Stimulated activated CD4-positive, alpha-beta T cell treated with anti-CD3 and anti-CD28 coated beads, Interleukin-4, amount 100 ng/mL, for 48 hours (primary cell): ENCODE data around the gene RPUSD4.
"Not testable (repeated sequence)": the region's sequence is repeated elsewhere in the genome, so short reads cannot be mapped to it uniquely, and the experiment has no call there.

Experiments
- DNase-seq, 2 donors: peaks; one replicate each; pipeline ENCODE4 v3.0.0-alpha.2; 2020; ENCODE audit warnings: low read depth in 2 of 2

Gene RPUSD4, protein sequence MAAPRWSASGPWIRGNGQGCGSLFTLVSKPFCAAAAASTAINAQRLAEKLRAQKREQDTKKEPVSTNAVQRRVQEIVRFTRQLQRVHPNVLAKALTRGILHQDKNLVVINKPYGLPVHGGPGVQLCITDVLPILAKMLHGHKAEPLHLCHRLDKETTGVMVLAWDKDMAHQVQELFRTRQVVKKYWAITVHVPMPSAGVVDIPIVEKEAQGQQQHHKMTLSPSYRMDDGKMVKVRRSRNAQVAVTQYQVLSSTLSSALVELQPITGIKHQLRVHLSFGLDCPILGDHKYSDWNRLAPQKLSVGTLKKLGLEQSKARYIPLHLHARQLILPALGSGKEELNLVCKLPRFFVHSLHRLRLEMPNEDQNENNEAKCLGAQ

DNA sequence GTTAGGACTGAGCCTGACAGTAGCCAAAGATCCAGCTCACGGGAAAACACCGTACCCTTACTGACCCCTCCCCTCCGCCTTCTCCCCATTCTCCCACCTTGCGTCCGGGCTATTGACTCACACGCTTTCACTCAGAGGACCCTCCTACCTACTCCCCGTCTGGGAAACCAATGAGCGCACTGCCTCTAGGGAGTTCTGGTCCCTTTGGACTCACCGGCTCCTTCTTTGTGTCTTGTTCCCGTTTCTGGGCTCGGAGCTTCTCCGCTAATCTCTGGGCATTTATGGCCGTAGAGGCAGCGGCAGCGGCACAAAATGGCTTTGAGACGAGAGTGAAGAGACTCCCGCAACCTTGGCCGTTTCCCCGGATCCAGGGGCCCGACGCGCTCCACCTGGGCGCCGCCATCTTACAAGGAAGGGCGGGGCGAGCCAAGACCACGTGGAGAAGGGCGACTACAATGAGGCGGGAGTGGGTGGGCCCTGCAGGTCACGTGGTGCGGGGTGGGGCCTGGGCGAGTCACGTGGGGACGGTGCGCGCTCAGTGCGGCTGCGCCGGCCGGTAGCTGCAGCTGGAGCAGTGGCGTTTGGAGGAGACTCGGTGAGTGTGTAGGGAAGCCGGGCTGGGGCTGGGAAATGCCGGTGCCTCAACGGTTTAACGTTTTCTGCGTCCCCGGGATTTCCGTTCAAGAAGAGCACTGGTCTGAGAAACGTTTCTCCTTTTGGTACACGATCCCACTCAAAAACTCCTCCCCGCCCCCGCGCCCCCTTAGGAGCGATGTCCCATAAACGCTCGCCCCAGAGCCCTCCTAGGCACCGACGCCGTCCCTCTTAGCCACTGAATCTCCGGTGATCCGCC is at the start of gene RPUSD4, which contains the start of gene FAM118B:
RPUSD4 (minus strand) TSS at position 415 of the 853 bp plus-strand sequence; CDS start at position 403, 12 bp downstream.
FAM118B (plus strand) TSS at position 547 of the 853 bp plus-strand sequence. CDS start 23,220 bp downstream, outside the sequence.
- DNase-seq, result peak; percentile 97 to 99

DNA sequence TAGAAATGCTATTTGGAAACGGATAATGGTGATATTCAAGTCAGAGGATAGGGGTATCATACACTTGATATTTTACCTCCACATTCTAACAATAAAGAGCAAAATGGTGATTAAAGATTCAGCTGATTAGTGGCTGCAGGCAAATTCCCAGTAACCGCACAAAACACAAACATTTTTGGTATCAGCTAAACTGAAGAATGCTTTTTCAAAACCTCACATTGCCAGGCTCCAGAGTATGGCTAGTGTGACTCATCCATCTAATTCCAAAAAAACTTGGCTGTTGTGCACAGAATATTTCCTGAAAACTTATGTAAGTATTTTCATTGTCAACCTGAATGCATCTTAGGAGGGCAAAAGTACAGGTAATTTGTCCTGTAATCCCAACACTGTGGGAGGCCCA is 46.3 kb upstream of the RPUSD4 start:
- DNase-seq, result no peak

DNA sequence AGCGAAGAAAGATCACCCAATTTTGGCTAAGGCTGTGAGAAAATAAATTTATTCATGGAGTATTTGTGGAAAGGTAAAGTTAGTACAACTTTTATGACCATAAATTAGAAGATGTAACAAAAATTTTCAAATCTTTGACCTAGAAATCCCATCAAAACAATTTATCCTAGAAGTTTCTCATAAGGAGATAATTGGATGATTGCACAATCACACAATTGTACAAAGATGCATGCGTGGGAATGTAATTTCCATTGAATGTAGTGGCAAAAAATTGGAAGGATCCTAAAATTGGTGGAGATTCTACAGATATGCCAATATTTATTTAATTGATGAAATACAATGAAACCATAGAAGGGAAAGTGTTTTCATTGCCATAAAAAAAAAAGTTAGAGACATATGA is 45.7 kb upstream of the RPUSD4 start:
- no peak for DNase-seq

DNA sequence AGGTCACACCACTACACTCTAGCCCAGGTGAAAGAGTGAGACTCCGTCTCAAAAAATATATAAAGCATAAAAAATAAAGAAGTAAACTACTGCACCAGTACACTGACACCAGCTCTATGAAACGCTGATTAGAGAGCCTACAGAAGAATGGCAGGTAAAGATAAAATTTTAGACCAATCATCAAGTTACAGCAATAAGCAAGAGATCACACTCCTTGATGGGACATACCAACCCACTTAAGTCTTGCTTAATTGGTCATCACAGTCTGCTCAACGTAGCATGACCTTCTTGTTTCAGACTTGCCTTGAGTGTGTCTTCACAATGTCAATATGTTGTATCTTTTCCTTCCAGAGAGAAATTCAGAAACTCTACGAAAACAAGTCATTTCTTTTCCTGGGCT is 44.8 kb upstream of the RPUSD4 start:
- DNase-seq, result no peak

DNA sequence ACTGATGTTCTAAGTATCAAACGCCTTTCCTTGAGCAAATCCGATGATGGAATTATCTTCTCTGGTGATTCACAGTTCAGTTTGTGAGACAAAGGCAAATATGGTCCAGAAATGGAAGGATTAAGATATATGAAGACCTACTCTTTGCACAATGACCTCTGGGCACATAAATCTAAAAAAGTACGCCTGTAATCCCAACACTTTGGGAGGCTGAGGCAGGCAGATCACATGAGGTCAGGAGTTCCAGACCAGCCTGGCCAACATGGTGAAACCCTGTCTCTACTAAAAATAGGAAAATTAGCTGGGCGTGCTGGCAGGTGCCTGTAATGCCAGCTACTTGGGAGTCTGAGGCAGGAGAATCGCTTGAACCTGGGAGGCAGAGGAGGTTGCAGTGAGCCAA is 44.1 kb upstream of the RPUSD4 start:
- DNase-seq, result not testable (repeated sequence)

DNA sequence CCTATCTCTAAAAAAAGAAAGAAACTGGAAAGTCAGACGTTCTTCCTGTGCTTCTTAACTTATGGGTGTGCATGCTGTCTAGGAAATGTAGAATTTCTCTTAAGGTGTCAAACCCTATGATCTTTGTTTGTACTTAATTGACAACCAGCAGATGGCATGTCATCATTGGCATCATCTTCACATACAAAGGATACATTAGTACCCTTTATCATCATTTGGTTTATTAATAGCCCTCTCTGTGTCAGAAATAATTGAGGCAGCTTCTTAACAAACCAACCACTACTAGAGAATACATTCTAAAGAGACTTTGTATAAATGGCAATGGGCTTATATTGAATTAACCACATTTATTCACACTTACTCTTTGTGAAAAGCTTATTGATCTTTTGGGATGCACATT is 43.4 kb upstream of the RPUSD4 start:
- DNase-seq, result no peak

DNA sequence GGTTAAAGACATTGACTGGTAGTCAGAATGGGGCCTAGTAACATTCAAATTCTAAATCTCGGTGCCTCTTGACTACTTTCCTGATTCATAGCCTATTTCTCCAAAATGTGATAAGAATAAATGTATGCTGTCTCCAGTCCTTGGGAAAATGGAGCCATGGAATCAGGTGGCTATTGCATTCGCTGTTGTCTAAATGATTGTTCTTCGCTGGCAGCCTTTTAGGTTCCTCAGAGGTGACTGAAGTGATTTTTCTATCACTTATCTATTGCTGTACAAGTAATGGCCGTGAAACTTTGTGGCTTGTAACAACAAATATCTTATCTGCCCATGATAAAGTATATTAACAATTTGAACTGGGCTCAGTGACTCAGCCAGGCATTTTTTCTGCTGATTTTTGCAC is 41.8 kb upstream of the RPUSD4 start:
- DNase-seq, result no peak

DNA sequence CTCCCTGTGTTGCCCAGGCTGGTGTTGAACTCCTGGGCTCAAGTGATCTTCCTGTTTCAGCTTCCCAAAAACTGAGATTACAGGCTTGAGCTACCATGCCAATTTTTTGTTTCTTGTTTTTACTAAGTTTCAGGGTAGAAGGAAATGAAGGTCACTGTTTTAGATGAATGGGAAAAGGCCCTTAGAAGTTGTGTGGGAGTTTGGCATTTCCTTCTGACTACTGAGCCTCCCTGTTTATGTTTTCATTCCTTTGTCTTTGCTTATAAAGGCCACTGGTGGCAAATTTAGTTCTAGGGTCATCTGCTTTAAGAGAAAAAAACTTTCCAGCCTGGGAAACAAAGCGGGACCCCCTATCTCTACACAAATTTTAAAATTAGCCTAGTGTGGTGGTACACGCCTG is 35.2 kb upstream of the RPUSD4 start:
- DNase-seq, result no peak

DNA sequence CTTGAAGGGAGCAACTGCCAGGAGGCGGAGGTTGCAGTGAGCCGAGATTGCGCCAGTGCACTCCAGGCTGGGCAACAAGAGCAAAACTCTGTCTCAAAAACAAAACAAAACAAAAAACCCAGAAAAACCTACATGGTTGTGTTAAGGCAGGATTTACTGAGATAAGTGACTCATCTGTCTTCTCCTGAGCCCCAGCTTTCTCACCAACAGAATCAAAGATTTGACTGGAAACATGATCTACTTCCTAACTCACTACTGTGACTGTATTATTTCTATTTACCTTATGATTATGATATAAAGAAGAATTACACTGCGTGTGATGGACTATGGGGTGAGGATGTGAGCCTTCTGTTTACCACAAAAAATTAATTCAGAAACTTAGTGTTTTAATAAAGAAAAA is 21.9 kb upstream of the RPUSD4 start:
- no peak for DNase-seq

DNA sequence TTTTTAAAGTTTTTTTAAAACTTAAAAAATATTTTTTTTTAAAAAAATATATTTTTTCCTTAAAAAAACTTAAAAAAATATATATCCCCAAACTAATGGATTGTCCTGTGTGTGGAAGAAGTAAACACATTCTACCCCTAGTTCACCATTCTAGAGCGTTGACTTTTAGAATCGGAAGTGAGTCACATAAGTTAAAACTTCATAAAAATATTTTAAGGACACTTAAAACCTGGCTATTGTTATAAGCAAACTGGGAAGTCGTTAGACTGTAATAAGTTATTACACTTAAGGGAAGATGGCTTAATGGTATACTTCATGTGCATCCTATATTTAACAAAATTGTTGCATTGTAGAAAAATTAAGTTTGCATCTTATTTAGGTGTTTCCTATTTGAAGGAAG is 21.2 kb upstream of the RPUSD4 start:
- no peak for DNase-seq

DNA sequence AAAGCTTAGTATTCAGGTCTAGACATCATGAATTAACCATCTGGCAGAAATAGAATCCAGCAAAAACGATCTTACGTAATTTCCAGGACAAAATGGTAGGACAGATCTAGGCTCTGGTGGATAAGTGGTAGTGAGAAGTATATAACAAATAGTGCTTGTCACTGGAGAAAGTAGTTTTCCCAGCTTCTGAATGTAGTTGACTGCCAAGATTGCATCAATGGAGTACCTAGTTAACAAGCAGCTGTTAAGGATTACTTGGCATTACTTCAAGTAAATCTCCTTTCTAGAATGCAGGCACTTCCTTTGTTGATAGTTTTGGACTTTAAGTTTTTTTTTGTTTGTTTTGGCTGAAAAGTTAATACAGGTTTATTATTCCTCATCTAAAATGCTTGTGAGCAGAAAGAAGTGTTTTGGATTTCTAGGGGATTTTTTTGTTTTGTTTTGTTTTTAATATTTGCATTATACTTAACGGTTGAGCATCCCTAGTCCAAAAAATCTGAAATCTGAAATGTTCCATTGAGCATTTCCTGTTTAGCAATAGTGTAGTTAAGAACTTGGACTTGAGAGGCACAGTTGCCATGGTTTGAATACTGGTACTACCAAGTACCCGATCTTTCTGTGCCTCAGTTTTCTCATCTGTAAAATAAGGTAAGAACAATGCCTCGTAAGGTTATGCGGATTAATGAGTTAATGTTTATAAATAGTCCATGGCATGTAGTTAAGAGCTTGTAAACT is 20.4 kb upstream of the RPUSD4 start:
- no peak for DNase-seq

DNA sequence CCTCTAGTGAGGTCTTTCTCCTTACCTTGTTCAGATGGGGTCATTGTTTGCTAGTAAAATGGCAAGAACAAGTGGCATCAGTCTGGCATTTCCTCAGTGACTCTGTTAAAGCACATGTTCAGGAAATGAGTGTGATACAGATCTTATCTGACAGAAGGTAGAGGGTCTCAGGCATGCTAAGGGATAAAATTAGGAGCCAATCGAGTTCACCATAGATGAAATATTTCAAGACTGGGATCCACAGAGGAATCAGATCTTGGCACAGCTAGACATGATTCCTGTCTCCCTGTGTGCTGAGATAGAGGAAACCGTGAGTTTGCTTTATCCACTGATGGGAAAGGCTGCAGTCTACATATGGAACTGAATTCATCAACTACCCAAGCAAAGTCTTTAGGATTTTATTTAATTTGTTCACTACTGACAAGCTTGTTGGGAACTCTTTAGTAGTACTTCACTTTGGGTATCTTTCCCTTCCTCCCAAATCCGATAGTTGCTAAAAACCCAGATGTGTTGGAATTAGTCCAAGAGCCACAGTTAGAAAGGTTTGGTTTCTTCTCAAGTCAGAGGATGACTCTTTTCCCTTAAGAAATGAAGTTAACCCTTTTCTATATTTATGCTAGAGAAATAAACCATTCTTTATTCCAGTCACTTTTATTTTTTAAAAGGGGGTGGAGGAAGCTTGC is 18.5 kb upstream of the RPUSD4 start:
- DNase-seq, result no peak

DNA sequence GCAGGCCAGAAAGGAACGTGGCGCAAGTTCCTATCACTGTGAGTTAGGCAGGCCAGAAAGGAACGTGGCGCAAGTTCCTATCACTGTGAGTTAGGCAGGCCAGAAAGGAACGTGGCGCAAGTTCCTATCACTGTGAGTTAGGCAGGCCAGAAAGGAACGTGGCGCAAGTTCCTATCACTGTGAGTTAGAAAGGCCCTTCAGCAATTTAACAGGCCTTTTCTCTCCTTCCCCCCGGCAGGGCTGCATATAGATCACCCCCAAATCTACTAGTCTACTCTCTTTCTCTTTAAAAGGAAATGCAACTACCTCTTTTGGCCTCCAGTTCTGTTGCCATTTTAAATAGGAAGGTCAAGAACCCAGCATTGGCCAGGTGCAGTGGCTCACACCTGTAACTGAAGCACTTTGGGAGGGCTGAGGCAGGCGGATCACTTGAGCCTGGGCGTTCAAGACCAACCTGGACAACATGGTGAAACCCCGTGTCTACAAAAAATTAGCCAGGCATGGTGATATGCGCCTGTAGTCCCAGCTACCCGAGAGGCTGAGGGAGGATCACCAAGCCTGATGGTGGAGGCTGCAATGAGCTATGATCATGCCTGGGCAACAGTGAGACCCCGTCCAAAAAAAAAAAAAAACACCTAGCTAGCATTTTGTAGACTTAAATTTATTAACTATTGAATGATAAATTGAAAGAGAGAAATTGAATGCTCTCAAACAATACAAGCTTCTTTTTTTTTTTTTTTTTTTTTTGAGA is 15.1 kb upstream of the RPUSD4 start:
- DNase-seq, result no peak

DNA sequence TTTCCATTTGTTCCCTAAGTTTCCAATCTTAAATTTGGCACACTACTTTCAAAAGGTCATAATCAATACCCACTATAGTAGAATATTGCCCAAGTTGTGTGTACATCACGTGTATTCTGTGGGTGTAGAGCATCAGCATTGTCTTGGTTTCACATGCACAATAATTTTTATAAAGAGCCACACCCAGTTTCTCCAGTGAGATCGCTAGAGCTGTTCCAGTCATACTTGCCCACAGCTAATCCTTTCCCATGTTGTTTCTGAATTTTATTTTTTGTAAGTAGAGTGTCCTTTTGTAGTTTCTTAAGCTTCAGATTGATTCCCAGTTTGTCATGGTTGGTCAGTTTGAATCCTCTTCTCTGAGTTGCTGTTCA is 13.8 kb upstream of the RPUSD4 start:
- DNase-seq, result no peak

DNA sequence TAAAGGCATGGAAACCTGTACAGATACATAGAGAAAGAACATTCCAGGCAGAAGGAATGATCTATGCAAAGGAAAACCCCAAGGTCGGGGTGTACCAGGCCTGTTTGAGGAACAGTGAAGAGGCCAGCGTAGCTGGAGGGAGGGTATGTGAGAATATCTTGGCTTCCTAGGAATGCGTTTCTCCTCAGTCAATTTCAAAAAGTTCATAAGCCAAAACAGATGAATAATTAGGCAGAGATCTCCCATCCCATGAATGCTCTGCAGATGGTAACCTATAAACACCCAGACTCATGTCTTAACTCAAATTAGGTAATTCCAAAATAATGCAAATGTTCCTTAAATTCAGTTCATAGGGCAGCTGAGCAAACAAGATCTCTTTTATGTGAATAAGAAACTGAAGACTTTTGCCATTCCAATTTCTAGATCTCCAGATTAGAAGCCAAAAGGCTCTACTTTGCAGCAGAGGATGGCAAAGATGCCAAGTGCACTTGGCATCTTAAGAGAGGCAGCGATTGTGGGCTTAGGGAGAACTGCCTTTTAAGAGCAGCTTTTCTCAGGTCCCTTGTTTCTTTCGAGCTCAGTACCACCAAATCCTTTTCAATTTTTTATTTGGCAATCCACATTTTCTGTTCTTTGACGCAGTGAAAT is 13.3 kb upstream of the RPUSD4 start:
- DNase-seq, result no peak

DNA sequence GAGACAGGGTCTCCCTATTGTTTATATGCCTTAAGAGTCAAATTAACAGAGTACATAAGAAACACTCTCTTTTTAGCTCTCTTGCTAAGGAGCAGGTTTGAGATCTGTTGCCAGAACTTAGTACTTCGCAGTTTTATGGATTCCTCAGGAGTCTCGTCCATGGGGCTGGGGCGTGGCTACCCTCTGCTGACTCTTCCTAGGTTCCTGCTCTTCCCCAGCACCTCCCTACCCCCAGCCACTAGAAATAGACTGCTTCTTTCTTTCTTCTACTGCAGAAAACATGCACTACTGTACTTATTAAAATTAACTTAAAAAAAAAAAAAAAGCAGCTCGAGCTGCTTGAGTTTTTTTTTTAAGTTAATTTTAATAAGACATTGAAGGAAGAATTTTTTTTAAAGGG is 8.1 kb upstream of the RPUSD4 start:
- DNase-seq, result no peak

DNA sequence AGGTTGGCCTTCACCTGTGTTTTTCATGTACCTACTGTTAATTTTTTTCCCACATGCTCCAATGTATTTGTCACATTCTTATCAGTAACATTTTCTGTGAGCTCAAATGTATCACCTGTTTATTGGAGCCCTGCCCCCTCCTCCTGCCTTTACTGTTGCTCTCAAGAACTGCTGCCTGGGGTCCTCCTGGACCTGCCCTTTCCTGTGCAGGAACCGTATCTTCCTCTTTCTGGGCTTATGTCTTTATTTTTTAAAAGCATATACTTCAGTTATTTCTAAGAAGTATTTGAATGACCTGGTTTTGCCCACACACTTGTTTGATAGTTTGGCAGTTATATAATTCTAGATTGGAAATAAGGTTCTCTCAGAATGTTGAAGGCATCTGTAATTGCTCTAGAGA is 6.0 kb upstream of the RPUSD4 start:
- DNase-seq, result no peak

DNA sequence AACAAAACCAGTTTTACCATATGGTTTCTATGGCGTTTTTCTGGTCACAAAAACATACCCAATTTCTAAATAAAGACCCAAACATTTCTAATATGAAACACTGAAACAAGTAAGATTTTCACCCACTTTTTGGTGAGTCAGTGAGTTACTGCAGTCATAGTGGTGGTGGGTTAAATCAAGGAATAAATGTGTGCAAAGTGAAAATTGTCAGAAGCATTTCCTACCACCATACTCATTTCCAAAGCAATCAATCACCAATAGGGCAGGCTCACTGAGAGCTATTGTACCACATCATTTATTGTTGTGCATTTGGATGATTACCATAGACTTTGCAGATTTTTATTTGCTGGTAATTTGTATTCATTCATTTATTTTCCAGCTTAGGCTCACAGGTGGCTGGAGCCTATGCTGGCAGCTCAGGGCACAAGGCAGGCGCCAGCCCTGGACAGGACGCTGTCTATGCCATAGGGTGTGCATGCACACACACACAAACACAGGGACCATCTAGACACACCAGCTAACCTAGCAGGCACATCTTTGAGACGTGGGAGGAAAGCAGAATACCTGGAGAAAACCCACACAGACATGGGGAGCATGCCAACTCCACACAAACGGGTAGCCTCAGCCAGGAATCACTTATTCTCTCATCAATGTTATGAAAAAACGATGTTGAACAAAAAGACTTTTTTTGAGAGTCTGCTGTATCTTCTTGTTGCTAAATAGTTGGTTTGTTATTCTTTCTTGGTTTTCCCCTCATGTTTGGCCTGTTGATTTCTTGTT is 5.3 kb upstream of the RPUSD4 start:
- no peak for DNase-seq

DNA sequence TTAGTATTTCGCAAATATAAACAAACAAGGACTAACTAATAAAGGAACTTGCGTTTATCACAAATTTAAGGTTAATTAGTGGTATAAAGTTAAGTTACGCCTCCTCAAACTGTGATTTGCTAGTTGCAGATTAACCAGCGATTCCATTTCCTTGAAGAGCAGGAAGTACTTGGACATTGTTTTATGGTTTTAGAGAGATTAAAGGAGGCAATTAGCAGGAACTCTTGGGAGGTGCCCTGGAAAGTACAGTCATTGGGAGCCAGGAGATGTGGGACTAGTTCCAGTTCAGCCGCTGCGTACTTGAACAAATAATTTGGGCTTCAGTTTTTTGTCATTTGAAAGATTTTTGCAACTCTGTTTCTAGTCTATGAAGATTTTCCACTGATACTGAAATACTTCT is 3.4 kb upstream of the RPUSD4 start:
- DNase-seq, result no peak

DNA sequence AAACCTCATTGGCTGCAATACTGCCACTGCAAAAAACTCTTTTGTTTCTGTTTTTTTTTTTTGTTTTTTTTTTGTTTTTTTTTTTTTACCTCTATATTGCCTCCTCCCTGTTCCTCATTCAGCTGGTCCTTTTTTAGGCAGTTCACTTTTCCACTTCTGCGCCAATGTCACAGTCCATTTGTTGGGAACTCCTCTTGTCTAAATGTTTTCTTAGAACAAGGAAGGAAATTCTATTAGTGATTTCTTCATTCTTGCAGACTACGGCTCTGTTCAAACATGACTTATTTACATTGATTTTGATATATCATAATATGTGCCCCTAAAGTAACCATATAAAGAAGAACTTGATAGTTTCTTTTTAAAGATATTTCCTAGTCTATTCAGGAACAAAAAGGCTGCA is 3.0 kb upstream of the RPUSD4 start:
- no peak for DNase-seq
